NCI-H187 (cell line): ENCODE data around the gene RNF220.

Experiments used
- DNase-seq, 2 experiments: peaks; one replicate each; lab custom pipeline; 2025; lab: John Stamatoyannopoulos, UW

The RNF220 gene

GRCh38 chr1:44636688-44637598, 231.9 kb downstream of the RNF220 start:
- DNase-seq = no peak

- no peak for DNase-seq
Measured at GRCh38 chr1:44637702-44638411, 232.8 kb downstream of the RNF220 start.

- DNase-seq = peak in 1 of 2 experiments; percentile 53
Measured at GRCh38 chr1:44640200-44640853, 235.3 kb downstream of the RNF220 start.

GRCh38 chr1:44641126-44642102, 236.4 kb downstream of the RNF220 start:
- no peak for DNase-seq

GRCh38 chr1:44642255-44642654, 237.2 kb downstream of the RNF220 start:
- DNase-seq = no peak

- no peak for DNase-seq
Measured at GRCh38 chr1:44642925-44643324, 237.9 kb downstream of the RNF220 start.

GRCh38 chr1:44643721-44644334, 238.8 kb downstream of the RNF220 start:
- no peak for DNase-seq

GRCh38 chr1:44644806-44645205, 239.8 kb downstream of the RNF220 start:
- DNase-seq = no peak

- no peak for DNase-seq
Measured at GRCh38 chr1:44645476-44646244, 240.6 kb downstream of the RNF220 start.

GRCh38 chr1:44646261-44647110, 241.4 kb downstream of the RNF220 start:
- DNase-seq = no peak

GRCh38 chr1:44647896-44648295, 242.8 kb downstream of the RNF220 start:
- DNase-seq = no peak

GRCh38 chr1:44648529-44649250, 243.6 kb downstream of the RNF220 start:
- no peak for DNase-seq

- DNase-seq = no peak
Measured at GRCh38 chr1:44649788-44650158, 244.7 kb downstream of the RNF220 start.

GRCh38 chr1:44650159-44650831, 245.2 kb downstream of the RNF220 start:
- DNase-seq = no peak

GRCh38 chr1:44651069-44651468, 246.0 kb downstream of the RNF220 start:
- DNase-seq = no peak

- peak; percentile 42 to 43 for DNase-seq
Measured at GRCh38 chr1:44652445-44653106, 247.5 kb downstream of the RNF220 start.
